ENCODE measurements around the gene FOXP2.

DNA sequence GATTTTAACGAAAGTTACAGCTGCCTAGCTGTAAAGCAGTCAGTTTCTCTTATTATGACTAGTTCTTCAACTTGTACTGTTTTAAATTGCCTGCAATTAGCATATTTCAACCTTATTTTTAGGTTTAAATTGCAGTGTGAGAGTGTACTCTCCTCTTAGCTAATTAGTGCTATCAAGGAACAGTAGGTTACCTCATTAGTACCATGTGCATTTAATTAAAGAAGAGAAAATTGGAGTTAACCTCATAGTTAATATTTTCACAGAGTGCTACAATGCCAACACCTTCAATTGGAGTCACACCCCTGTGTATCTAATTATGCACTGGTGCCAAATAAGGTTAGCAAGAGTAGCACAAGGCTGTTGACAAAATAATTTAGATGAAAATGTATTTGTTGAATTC is 154.6 kb downstream of the FOXP2 start:
- TF ChIP-seq, protein P1, sequence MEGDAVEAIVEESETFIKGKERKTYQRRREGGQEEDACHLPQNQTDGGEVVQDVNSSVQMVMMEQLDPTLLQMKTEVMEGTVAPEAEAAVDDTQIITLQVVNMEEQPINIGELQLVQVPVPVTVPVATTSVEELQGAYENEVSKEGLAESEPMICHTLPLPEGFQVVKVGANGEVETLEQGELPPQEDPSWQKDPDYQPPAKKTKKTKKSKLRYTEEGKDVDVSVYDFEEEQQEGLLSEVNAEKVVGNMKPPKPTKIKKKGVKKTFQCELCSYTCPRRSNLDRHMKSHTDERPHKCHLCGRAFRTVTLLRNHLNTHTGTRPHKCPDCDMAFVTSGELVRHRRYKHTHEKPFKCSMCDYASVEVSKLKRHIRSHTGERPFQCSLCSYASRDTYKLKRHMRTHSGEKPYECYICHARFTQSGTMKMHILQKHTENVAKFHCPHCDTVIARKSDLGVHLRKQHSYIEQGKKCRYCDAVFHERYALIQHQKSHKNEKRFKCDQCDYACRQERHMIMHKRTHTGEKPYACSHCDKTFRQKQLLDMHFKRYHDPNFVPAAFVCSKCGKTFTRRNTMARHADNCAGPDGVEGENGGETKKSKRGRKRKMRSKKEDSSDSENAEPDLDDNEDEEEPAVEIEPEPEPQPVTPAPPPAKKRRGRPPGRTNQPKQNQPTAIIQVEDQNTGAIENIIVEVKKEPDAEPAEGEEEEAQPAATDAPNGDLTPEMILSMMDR (IDR thresholded peaks at IDR 0.05 in 8 of 11, conservative IDR thresholded peaks at IDR 0.05 in 3 of 11) = no peak
- no peak for TF ChIP-seq POLR2AphosphoS5 (IDR thresholded peaks at IDR 0.05)
